IMR-90 (cell line): ENCODE results near the gene TREM1. TPM values are rescaled to one million over a fixed set of nuclear protein-coding genes. Genes with fewer than 3 reads are reported as not detected.
"Not testable (repeated sequence)": the region's sequence is repeated elsewhere in the genome, so short reads cannot be mapped to it uniquely, and the experiment has no call there.

Source experiments
- ATAC-seq: fragments of 200-7000 bp; cut with Tn5 transposase; 2 replicates; pipeline ENCODE4 v1.9.1; 2020; ENCODE audit warnings: low read depth, mild to moderate bottlenecking, moderate library complexity
- BruUV-seq: library from RNA; stranded (reverse); fragments of 400-500 nt; replicated peaks from 2 replicates; lab custom pipeline; 2021; lab: Mats Ljungman, UMichigan
- CTCF ChIA-PET: fragments of 300-600 bp; formaldehyde crosslinking; extraction: SDS; loops from one replicate; lab custom pipeline; 2021; ENCODE audit warnings: antibody characterized with exemption; lab: Yijun Ruan, JAX
- POLR2A ChIA-PET: fragments of 300-600 bp; sonication (Branson Sonifier 250); formaldehyde crosslinking; loops from one replicate; lab custom pipeline; 2022; ENCODE audit warnings: antibody characterized with exemption; ENCODE audit not compliant: unreplicated experiment; lab: Charles Lee
- DNase-seq: peaks from one replicate; pipeline ENCODE4 v3.0.0; 2013
- H2AFZ ChIP-seq: replicated peaks from 2 replicates; pipeline ENCODE3; 2013; ENCODE audit warnings: low read length, mild to moderate bottlenecking; ENCODE audit not compliant: poor library complexity
- H2AK5ac ChIP-seq: 2 replicates; pipeline ENCODE4 v1.6.1; 2013; ENCODE audit warnings: low read depth, low read length, inconsistent platforms
- H2AK9ac ChIP-seq: replicated peaks from 2 replicates; pipeline ENCODE3; 2013; ENCODE audit warnings: mild to moderate bottlenecking, low read depth, low read length, moderate library complexity; ENCODE audit not compliant: poor library complexity
- H2BK120ac ChIP-seq: 2 replicates; pipeline ENCODE4 v1.6.1; 2013; ENCODE audit warnings: low read depth, low read length, inconsistent platforms
- H2BK15ac ChIP-seq: 3 replicates; pipeline ENCODE4 v1.6.1; 2013; ENCODE audit warnings: low read depth, low read length, inconsistent platforms
- H2BK20ac ChIP-seq: 2 replicates; pipeline ENCODE4 v1.6.1; 2013; ENCODE audit warnings: low read depth, mild to moderate bottlenecking, inconsistent platforms, low read length, moderate library complexity
- H2BK5ac ChIP-seq: 2 replicates; pipeline ENCODE4 v1.6.1; 2013; ENCODE audit warnings: mild to moderate bottlenecking, low read depth, low read length, inconsistent platforms; ENCODE audit not compliant: poor library complexity, severe bottlenecking
- H3K14ac ChIP-seq: replicated peaks from 2 replicates; pipeline ENCODE4 v1.6.1; 2013; ENCODE audit warnings: low read depth, low read length, inconsistent platforms
- H3K18ac ChIP-seq: 2 replicates; pipeline ENCODE4 v1.6.1; 2013; ENCODE audit warnings: low read depth, low read length, control low read depth
- H3K23ac ChIP-seq: 2 replicates; pipeline ENCODE4 v1.6.1; 2013; ENCODE audit warnings: low read depth, low read length, inconsistent platforms
- H3K27ac ChIP-seq: 2 replicates; pipeline ENCODE4 v1.5.1; 2013; ENCODE audit warnings: mild to moderate bottlenecking, control low read depth, low read length; ENCODE audit not compliant: insufficient read depth
- H3K27me3 ChIP-seq: 2 replicates; pipeline ENCODE4 v1.6.1; 2013; ENCODE audit warnings: low read length; ENCODE audit not compliant: control insufficient read depth, insufficient read depth
- H3K36me3 ChIP-seq: 2 replicates; pipeline ENCODE4 v1.6.1; 2013; ENCODE audit warnings: low read length, mixed read lengths; ENCODE audit not compliant: control insufficient read depth, insufficient read depth
- H3K4ac ChIP-seq: 2 replicates; pipeline ENCODE4 v1.6.1; 2013; ENCODE audit warnings: low read depth, low read length, inconsistent platforms
- H3K4me1 ChIP-seq: 2 replicates; pipeline ENCODE4 v1.6.1; 2013; ENCODE audit warnings: low read length, mixed read lengths; ENCODE audit not compliant: control insufficient read depth, insufficient read depth
- H3K4me2 ChIP-seq: 2 replicates; pipeline ENCODE4 v1.6.1; 2013; ENCODE audit warnings: low read depth, mild to moderate bottlenecking, control low read depth, low read length, moderate library complexity
- H3K4me3 ChIP-seq: 2 replicates; pipeline ENCODE4 v1.5.1; 2013; ENCODE audit warnings: low read depth, mild to moderate bottlenecking, control low read depth, low read length, moderate library complexity; ENCODE audit not compliant: insufficient read depth
- H3K56ac ChIP-seq: 2 replicates; pipeline ENCODE4 v1.6.1; 2013; ENCODE audit warnings: low read length, inconsistent platforms; ENCODE audit not compliant: insufficient read depth; ENCODE audit errors: extremely low read depth
- H3K79me1 ChIP-seq, 2 experiments: 2 replicates each; pipeline ENCODE4 v1.6.1; 2013; ENCODE audit warnings: low read length in 2 of 2, inconsistent platforms in 1 of 2, low read depth in 1 of 2
- H3K9ac ChIP-seq: 2 replicates; pipeline ENCODE4 v1.6.1; 2013; ENCODE audit warnings: low read depth, low read length, control low read depth
- H3K9me1 ChIP-seq: 2 replicates; pipeline ENCODE4 v1.6.1; 2013; ENCODE audit warnings: low read length, inconsistent platforms; ENCODE audit not compliant: insufficient read depth
- H3K9me3 ChIP-seq: 2 replicates; pipeline ENCODE4 v1.6.1; 2013; ENCODE audit warnings: low read length; ENCODE audit not compliant: control insufficient read depth, insufficient read depth
- H4K20me1 ChIP-seq: 2 replicates; pipeline ENCODE4 v1.6.1; 2013; ENCODE audit warnings: low read length, inconsistent platforms; ENCODE audit not compliant: insufficient read depth
- H4K5ac ChIP-seq: 2 replicates; pipeline ENCODE4 v1.6.1; 2013; ENCODE audit warnings: mild to moderate bottlenecking, low read depth, low read length, control low read depth
- H4K8ac ChIP-seq, 2 experiments: 2 replicates each; pipeline ENCODE4 v1.6.1; 2013; ENCODE audit warnings: low read depth in 2 of 2, low read length in 2 of 2, control low read depth in 1 of 2, inconsistent platforms in 1 of 2
- H4K91ac ChIP-seq: 2 replicates; pipeline ENCODE4 v1.6.1; 2013; ENCODE audit warnings: low read depth, low read length, inconsistent platforms; ENCODE audit not compliant: insufficient read depth
- BHLHE40 ChIP-seq: fragments of 150-350 bp; IDR thresholded peaks from 2 replicates; pipeline ENCODE4 v1.6.1; 2016; ENCODE audit warnings: mild to moderate bottlenecking, low read depth, low read length
- CEBPB ChIP-seq: IDR thresholded peaks from 2 replicates; pipeline ENCODE4 v1.6.1; 2012; ENCODE audit warnings: low read depth, low read length, improper control_type of control experiment
- MAFK ChIP-seq: IDR thresholded peaks from 2 replicates; pipeline ENCODE4 v1.6.1; 2012; ENCODE audit warnings: low read depth, low read length, improper control_type of control experiment
- MXI1 ChIP-seq: IDR thresholded peaks from 2 replicates; pipeline ENCODE4 v1.6.1; 2012; ENCODE audit warnings: low read depth, mild to moderate bottlenecking, low read length, moderate library complexity, borderline replicate concordance
- RAD21 ChIP-seq: IDR thresholded peaks from 2 replicates; pipeline ENCODE4 v1.6.1; 2012; ENCODE audit warnings: low read length, improper control_type of control experiment
- RCOR1 ChIP-seq: IDR thresholded peaks from 2 replicates; pipeline ENCODE4 v1.6.1; 2012; ENCODE audit warnings: mild to moderate bottlenecking, low read length, improper control_type of control experiment; ENCODE audit not compliant: insufficient replicate concordance
- RFX5 ChIP-seq: IDR thresholded peaks from 2 replicates; pipeline ENCODE4 v1.8.0; 2012; ENCODE audit warnings: low read depth, mild to moderate bottlenecking, low read length, moderate library complexity
- WGBS, 2 experiments: methylation state at CpG; one replicate each; pipeline versions ENCODE4 v1.1.5 to v1.1.7; 2013; ENCODE audit warnings: missing lambda C conversion rate in 2 of 2; ENCODE audit not compliant: insufficient read length in 1 of 2; ENCODE audit errors: extremely low coverage in 2 of 2; 5-methylcytosine and 5-hydroxymethylcytosine counted together
- dilution Hi-C: fragments of 300-500 bp; cut with HindIII; formaldehyde crosslinking; loops from one replicate; pipeline ENCODE4 v1.14.3; 2018; ENCODE audit warnings: low sequenced_read_pairs; ENCODE audit not compliant: unreplicated experiment
- in situ Hi-C: fragments of 300-500 bp; cut with MboI; formaldehyde crosslinking; loops from 3 replicates; pipeline ENCODE4 v1.14.3; 2019; ENCODE audit warnings: low sequenced_read_pairs, inconsistent platforms, mixed read lengths
- intact Hi-C: fragments of 100-400 bp; cut with micrococcal nuclease; formaldehyde crosslinking; loops from 2 replicates; pipeline ENCODE4 v1.10.0; 2022
- polyA plus RNA-seq, 3 experiments: library from polyadenylated mRNA; depleted of rRNA; stranded (reverse); fragments of >200 nt; gene quantifications; 2 replicates each; pipeline ENCODE4 v1.2.3, GENCODE V29; 2012; ENCODE audit warnings: low replicate concordance in 1 of 3
- total RNA-seq: library from RNA; depleted of rRNA; stranded (reverse); fragments of >200 nt; gene quantifications from 2 replicates; pipeline ENCODE4 v1.2.3, GENCODE V29; 2012

TREM1 gene
- total and polyA plus RNA-seq, 2 of the 4 experiments (the other 2 are of a cell fraction), result not detected

DNA sequence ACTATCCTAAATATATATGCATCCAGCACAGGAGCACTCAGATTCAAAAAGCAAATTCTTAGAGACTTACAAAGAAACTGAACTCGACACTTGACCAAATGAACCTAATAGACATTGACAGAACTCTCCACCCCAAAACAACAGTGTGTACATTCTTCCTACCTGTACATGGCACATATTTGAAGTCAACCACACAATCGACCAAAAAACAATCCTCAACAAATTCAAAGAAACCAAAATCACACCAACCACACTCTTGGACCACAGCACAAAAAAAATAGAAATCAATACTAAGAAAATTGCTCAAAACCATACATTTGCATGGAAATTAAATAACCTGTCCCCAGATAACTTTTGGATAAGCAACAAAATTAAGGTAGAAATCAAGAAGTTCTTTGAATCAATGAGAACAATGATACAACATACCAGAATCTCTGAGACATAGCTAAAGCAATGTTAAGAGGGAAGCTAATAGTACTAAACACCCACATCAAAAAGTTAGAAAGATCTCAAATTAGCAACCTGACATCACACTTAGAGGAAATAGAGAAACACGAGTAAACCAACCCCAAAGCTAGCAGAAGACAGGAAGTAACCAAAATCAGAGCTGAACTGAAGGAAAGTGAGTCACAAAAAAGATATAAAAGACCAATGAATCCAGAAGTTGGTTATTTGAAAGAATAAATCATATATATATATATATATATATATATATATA lies 12.5 kb upstream of the TREM1 start:
- no peaks in the 10 kb centered on the region for H3K4me1 ChIP-seq
- TF ChIP-seq RCOR1, result no peak
- no peak for TF ChIP-seq BHLHE40
- TF ChIP-seq RFX5, result no peak
- no peak for TF ChIP-seq MAFK
- TF ChIP-seq MXI1, result no peak
- TF ChIP-seq RAD21, result no peak
- no peak for TF ChIP-seq CEBPB
- H3K9me3 ChIP-seq, result no peaks in the 10 kb centered on the region
- in situ Hi-C loops (no loop called here), dilution Hi-C loops (no loop called here), intact Hi-C loops (no loop called here)
- H3K27me3 ChIP-seq, result peaks cover under 1% of the 10 kb centered on the region
- H2BK20ac ChIP-seq, result no peak overlapping the region
- H3K79me1 ChIP-seq, result no peaks in the 10 kb centered on the region
- H3K4ac ChIP-seq, result no peak overlapping the region
- no peak overlapping the region for H4K8ac ChIP-seq
- DNase-seq (no peak), ATAC-seq (no peak)
- ChIA-PET CTCF (no interaction called here), POLR2A (no interaction called here)
- no peak overlapping the region for H2BK5ac ChIP-seq
- no peak overlapping the region for H3K4me3 ChIP-seq
- H3K14ac ChIP-seq, result no peak overlapping the region
- WGBS, 2 experiments, result 33% methylated on average over 1 of the region's 3 CpGs; no CpG with 5 or more reads in 1 of the 2 experiments
- no peak overlapping the region for H2AK5ac ChIP-seq
- H3K27ac ChIP-seq, result no peak overlapping the region
- no peaks in the 10 kb centered on the region for H3K36me3 ChIP-seq
- no peak overlapping the region for H2AK9ac ChIP-seq
- H4K20me1 ChIP-seq, result no peaks in the 10 kb centered on the region
- H3K9me1 ChIP-seq, result no peaks in the 10 kb centered on the region
- H3K9ac ChIP-seq, result no peak overlapping the region
- H3K4me2 ChIP-seq, result no peak overlapping the region
- no TSS peak for BruUV-seq
- no peak overlapping the region for H2AFZ ChIP-seq
- H2BK120ac ChIP-seq, result no peak overlapping the region
- H2BK15ac ChIP-seq, result no peak overlapping the region
- no peak overlapping the region for H4K91ac ChIP-seq
- H3K56ac ChIP-seq, result no peak overlapping the region
- H3K23ac ChIP-seq, result no peak overlapping the region
- H3K18ac ChIP-seq, result no peak overlapping the region
- H4K5ac ChIP-seq, result no peak overlapping the region

DNA sequence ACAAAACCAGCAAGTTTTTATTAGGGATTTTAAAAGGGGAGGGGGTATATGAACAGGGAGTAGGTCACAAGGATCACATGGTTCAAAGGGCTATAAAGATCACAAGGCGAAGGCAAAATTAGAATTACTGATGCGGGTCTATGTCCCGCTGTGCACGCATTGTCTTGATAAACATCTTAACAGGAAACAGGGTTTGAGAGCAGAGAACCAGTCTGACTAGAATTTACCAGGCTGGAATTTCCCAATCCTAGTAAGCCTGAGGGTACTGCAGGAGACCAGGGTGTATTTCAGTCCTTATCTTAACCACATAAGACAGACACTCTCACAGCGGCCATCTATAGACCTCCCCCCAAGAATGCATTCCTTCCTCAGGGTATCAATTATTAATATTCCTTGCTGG lies 10.8 kb upstream of the TREM1 start:
- H3K9ac ChIP-seq, intact Hi-C loops, H3K4me3 ChIP-seq, H2AK9ac ChIP-seq, H3K4me1 ChIP-seq, DNase-seq, H4K91ac ChIP-seq, H4K20me1 ChIP-seq, ATAC-seq, BruUV-seq, H2BK120ac ChIP-seq, H3K56ac ChIP-seq, POLR2A ChIA-PET, H2BK20ac ChIP-seq, H4K5ac ChIP-seq, H3K23ac ChIP-seq, H4K8ac ChIP-seq, H2AK5ac ChIP-seq, H3K27ac ChIP-seq, H2BK15ac ChIP-seq, H3K9me1 ChIP-seq, H3K4me2 ChIP-seq, H2AFZ ChIP-seq, H3K18ac ChIP-seq, H2BK5ac ChIP-seq, H3K36me3 ChIP-seq, H3K14ac ChIP-seq, in situ Hi-C loops, H3K4ac ChIP-seq, dilution Hi-C loops, H3K79me1 ChIP-seq, H3K27me3 ChIP-seq, H3K9me3 ChIP-seq: not testable (repeated sequence)
- CTCF ChIA-PET, result interaction anchor here (1.1 kb wide), 1 partner anchor 9 kb away, joined by 5 read pairs; no protein-coding TSS in a partner anchor
- WGBS, 2 experiments, result 40% methylated on average over 1 of the region's 5 CpGs; no CpG with 5 or more reads in 1 of the 2 experiments
